ES-I3 (cell line): ENCODE measurements around the gene MOB2.

Experiments
- H3K36me3 ChIP-seq: 2 replicates; pipeline ENCODE4 v1.6.1; 2013; ENCODE audit warnings: mild to moderate bottlenecking, low read length, control low read depth, moderate library complexity; ENCODE audit not compliant: insufficient read depth
- H3K4me1 ChIP-seq: 2 replicates; pipeline ENCODE4 v1.6.1; 2013; ENCODE audit warnings: mild to moderate bottlenecking, control low read depth, low read length; ENCODE audit not compliant: insufficient read depth
- H3K9ac ChIP-seq: 2 replicates; pipeline ENCODE4 v1.6.1; 2013; ENCODE audit warnings: low read depth, mild to moderate bottlenecking, low read length, moderate library complexity
- H3K9me3 ChIP-seq: 2 replicates; pipeline ENCODE4 v1.6.1; 2013; ENCODE audit warnings: mild to moderate bottlenecking, low read length, moderate library complexity; ENCODE audit not compliant: control insufficient read depth, insufficient read depth

MOB2 gene

GRCh38 chr11:1522081-1522424 lies 35.5 kb upstream of the MOB2 start:
- Histone ChIP-seq H3K36me3 (no peaks in the 10 kb centered on the region), H3K4me1 (no peaks in the 10 kb centered on the region), H3K9me3 (no peaks in the 10 kb centered on the region), H3K9ac (no peak overlapping the region)

DNA sequence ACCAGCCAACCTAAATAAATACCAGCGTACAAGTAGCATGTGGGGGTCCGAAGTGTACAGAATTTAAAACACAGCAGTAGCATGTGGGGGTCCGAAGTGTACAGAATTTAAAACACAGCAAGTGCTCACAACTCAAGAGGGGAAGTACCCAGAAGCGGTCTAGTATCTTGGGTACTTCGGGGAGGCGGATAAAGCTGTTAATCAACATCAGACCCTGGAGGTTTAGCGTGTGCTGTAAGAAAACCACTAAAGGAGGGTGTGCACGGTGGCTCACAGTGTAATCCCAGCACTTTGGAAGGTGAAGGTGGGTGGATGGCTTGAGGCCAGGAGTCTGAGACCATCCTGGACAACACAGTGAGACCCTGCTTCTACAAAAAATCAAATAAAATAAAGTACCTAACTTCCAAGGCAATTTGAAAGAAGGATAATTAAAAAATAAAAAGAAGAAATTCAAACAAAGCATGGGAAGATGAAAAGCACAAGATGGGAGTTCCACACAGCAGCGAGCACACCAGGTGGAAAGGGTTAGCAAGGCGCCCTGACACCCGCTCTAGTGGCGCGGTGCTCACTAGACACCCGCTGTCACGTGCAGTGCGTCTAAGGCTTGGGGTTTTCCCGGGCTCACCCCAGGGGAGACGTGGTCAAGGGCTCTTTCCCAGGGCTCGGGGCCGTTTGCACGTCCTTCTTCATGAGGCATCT lies 35.0 kb upstream of the MOB2 start:
- no peaks in the 10 kb centered on the region for H3K36me3 ChIP-seq
- H3K9me3 ChIP-seq: no peaks in the 10 kb centered on the region
- no peak overlapping the region for H3K9ac ChIP-seq
- H3K4me1 ChIP-seq: no peaks in the 10 kb centered on the region

- Histone ChIP-seq H3K9ac (no peak overlapping the region), H3K4me1 (no peaks in the 10 kb centered on the region), H3K9me3 (no peaks in the 10 kb centered on the region), H3K36me3 (no peaks in the 10 kb centered on the region)
These were observed 34.2 kb upstream of the MOB2 start for GRCh38 chr11:1520663-1521267.

DNA sequence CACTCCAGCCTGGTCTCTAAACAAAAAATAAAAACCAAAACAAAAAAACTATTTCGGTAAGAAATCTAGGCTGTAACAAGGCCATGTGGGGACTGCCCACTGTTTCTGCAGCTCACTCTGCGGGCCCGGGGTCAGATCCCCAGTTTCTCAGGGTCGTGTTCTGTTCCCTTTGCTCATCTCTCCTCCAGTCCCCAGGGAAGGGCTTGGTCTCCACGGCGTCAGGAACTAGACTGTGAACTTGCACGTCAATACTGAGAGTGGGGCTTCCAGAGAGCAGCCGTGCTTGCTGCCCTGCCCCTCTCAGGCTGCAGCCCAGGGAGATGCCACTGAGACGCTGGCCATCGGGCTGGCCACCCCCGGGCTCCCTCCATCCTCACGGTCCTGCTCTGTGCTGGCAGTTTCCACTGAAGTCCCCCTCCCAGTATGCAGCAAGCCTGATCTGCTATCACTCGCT lies 33.7 kb upstream of the MOB2 start:
- Histone ChIP-seq H3K9ac (no peak overlapping the region), H3K4me1 (peaks cover 2% of the 10 kb centered on the region; the same call in 1 of the 2 replicates), H3K36me3 (no peaks in the 10 kb centered on the region), H3K9me3 (no peaks in the 10 kb centered on the region)

DNA sequence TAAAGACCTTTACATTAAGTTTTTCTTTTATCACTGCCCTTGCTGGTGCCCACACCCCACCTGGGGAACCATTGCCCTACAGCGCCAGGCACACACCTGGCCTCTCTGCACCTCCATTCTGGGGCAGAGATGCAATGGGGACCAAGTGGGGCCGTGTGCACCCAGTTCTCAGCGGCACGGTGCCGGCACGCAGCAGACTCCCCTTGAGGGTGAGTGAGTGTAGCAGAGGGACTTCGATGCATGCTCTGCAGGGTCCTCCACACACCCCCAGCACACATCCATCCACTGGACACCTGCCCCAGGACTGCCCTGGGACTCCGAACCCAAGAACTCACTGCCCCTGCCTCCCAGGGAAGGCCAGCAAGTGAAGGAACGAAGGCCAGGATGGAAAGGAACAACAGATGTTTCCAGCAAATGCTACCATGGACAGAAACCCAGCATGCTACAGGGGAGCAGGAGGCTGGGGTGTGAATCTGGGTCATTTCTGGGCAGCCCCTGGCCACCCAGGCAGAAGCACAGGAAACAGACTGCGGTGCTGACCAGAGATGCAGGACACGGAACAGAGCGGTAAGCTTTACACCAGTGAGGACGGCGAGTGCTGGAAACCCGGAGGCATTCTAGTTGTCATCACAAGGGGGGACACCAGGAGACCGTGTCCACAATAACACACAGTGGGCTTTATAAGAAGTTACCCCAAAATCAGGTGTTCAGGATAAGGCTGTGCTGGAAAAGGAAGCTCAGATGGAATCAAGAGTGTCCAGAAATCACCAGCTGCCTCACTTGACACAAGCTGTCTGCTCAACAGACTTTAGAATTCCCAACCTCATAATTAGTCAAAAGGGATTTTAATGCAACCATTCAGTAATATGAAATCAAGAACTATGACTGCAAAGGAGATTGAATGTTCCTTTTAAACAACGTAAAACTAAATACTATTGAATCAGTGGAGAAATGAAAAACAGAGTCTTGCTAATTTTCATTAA lies 32.7 kb upstream of the MOB2 start:
- Histone ChIP-seq H3K36me3 (no peaks in the 10 kb centered on the region), H3K9me3 (no peaks in the 10 kb centered on the region), H3K9ac (no peak overlapping the region), H3K4me1 (peaks cover 2% of the 10 kb centered on the region; the same call in 1 of the 2 replicates)

- no peaks in the 10 kb centered on the region for H3K9me3 ChIP-seq
- no peak overlapping the region for H3K9ac ChIP-seq
- peaks cover 5% of the 10 kb centered on the region for H3K4me1 ChIP-seq
- no peaks in the 10 kb centered on the region for H3K36me3 ChIP-seq
These were observed 31.7 kb upstream of the MOB2 start for GRCh38 chr11:1518301-1518700.

DNA sequence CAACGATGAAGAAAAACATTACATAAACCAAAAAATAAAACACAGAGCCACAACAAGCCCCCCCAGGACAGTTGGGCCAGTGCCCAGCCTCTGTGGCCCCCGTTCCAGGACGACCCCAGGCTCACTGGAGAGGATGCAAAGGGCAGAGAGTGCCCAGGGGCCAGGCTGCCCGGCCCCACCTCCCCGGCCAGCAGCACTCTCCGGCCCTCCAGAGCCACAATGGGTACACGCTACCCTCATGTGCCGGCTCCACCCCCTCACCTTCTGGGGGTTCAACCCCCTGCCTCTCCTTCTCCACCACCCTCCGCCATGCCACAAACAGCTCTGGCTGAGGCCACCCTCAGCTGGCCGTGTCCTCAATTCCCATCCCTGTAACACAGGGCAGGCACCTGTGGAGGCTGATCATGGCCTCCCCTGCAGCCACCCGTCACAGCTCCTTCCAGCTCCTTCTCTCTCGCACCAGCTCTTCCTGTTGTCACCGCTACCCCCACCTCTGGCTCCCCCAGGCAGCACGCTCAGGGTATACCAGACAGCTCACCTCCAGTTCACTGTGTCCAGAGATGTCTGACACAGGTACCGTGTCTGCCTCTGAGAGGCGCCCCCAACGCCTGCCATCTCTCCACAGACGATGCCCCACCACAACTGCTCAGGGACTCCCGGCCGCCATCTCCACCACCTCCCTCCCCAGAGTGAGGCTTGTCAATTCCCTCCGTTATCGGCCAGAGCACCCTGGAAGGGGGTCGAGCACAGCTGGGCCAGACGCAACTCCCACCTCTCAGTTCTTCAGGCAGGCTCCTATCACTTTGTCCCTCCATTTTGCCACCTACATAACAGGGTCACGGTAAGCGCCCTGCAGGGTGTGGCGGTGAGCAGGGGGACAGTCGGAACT lies 30.8 kb upstream of the MOB2 start:
- Histone ChIP-seq H3K4me1 (peaks cover 9% of the 10 kb centered on the region), H3K9ac (no peak overlapping the region), H3K9me3 (no peaks in the 10 kb centered on the region), H3K36me3 (no peaks in the 10 kb centered on the region)

DNA sequence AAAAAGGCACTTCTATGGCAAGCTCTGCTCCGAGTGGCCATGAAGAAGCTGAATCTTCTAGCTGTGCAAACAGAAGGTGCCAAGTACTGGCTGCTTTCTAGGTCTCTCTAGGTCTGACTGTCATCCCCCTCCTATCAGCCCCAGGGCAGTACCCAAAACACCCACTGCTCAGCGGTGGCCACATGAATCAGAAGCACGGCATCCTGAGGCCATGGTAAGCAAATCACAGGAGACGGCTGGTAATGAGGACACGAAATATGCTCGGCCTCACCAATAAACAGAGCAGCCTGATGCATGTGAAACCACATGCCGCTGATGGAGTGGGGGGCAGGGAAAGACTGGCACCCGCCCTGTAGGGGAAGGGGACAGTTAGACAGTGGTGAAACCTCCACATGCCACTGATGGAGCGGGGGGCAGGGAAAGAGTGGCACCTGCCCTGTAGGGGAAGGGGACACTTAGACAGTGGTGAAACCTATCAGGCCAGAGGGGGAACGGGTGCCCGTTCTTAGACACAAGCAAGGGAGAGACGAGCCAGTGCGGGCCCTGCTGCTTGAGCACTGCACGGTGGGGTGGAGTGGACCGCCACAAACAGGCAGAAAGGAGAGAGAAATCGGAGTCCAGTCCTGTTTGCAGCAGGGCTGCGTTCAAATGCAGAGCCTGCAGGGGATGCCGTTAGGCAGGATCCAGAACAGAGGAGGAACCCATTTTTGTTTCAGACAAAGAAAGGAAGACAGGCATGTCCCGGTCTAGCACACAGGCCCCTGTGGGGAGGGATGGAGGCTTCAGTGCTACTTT lies 29.9 kb upstream of the MOB2 start:
- no peaks in the 10 kb centered on the region for H3K36me3 ChIP-seq
- no peaks in the 10 kb centered on the region for H3K9me3 ChIP-seq
- no peak overlapping the region for H3K9ac ChIP-seq
- peaks cover 9% of the 10 kb centered on the region for H3K4me1 ChIP-seq

DNA sequence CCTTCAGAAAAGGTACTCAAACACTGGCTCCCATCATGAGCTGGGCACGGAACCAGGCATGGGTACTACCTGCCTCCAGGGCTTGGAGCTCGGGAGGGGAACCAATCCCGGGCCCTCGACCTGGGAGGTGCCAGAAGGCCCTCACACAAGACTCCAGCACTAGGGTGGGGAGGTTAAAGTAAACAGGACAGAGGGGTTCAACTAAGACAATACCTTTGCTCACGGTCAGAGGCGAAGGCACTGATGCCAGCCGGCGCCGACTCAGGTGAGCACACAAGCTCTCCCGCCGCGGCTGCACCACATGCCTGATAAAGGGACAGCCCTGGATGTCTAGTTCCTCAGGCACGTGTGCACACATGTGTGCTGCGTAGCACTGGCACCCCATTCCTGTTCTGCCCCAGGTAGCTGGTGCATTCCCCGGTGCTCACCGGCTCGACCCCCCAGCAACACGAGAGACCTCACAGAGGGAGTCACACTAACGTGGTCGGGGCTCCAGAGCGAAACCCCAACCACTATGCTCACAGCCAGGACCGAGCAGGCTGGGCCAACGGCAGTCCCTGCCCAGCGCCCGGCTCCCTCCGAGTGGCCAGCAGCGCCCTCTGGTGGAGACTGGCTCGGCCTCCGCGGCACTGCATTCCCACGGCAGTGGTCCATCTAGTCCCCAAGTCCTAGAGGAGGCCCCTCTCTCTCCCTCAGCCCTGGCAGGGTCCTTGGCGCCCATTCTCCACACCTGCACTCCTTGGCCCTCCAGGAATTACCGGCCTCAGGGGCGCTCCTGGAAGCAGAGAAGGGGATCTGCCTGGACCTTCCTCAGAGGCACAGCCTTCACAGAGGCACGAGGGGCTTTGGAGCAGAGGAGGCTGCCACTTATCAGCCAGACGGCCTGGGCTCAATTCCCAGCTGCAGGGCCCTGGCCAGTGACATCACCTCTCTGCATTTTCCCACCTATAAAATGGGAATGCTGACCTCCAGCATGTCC lies 28.8 kb upstream of the MOB2 start:
- Histone ChIP-seq H3K9me3 (no peaks in the 10 kb centered on the region), H3K9ac (no peak overlapping the region), H3K4me1 (peaks cover 9% of the 10 kb centered on the region), H3K36me3 (no peaks in the 10 kb centered on the region)

GRCh38 chr11:1514336-1515061 lies 27.9 kb upstream of the MOB2 start:
- Histone ChIP-seq H3K9ac (no peak overlapping the region), H3K9me3 (no peaks in the 10 kb centered on the region), H3K4me1 (peaks cover 9% of the 10 kb centered on the region), H3K36me3 (no peaks in the 10 kb centered on the region)

DNA sequence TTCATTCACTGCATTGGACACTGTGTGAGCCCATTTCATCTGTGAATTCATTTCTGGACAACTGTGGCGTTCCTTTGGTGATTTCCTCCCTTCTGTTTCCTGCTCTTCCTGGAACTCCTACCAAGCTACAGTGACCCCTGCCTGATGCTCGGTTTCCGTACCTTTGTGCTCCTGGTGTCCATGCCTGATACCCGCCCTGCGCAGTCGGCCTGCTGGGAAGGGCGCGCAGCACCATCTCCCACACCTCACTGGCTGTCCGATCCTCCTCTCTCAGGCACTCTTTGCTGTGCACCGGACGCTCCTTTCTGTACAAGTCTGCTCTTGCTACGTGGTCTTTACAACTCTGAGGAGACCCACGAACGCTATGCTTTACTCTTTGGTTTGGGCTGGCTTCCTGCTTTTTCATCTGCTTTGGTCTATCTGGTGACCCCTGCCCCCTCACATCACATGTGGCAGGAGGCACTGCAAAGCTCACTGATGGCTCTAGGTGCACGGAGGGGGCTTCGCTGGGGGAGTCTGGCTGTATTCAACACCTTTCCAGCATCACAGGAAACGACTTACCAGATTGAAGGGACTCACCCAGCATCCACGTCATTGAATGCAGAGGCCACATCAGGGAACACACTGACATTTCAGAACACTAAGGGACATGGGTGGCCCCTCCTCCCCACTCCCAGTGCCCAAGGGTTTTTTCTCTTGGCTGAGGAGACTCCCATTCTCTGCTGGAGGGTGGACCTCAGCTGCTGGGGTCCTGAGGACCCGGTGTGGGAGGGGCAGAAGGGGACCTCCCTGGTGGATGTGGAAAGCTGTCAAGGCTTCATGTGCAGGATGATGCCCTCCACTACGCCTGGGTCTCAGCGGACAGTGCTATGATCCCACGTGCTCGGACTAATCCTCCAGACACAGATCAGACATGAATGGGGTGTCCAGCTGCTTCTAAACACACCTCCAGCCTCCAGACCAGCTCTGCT lies 27.0 kb upstream of the MOB2 start:
- no peaks in the 10 kb centered on the region for H3K9me3 ChIP-seq
- H3K36me3 ChIP-seq: no peaks in the 10 kb centered on the region
- peaks cover 9% of the 10 kb centered on the region for H3K4me1 ChIP-seq
- H3K9ac ChIP-seq: no peak overlapping the region
